Measurements from ENCODE around the gene MEOX1. TPM values are rescaled to one million over a fixed set of nuclear protein-coding genes. Genes with fewer than 3 reads are reported as not detected.

MEOX1 gene
- total RNA-seq, 4 donors from 2014 or later: 6.9 to 24.3 (median 14.0) TPM

DNA sequence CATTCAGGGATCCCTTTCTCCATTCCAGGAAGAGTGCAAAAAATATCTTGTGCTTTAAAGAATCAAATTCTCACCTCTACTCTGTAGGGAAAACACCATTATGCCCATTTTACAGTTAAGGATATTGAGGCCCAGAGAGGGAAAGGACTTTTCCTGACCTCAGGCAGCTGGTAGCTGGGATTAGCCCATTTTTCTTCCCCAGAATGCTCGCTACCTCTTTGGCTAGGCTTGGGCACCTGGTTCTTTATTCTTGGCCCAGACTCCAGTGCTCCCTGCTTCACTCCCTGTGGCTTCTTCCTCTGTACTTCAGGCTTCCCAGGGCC is 45.7 kb downstream of the MEOX1 start:
- intact Hi-C loops (cut with DNase I; ENCODE audit: low total_unique reads): no loop called here
- no peaks in the 10 kb centered on the region for H3K9me3 ChIP-seq
- no peaks in the 10 kb centered on the region for H3K27me3 ChIP-seq
- no peak for DNase-seq
- TF ChIP-seq, protein P1, sequence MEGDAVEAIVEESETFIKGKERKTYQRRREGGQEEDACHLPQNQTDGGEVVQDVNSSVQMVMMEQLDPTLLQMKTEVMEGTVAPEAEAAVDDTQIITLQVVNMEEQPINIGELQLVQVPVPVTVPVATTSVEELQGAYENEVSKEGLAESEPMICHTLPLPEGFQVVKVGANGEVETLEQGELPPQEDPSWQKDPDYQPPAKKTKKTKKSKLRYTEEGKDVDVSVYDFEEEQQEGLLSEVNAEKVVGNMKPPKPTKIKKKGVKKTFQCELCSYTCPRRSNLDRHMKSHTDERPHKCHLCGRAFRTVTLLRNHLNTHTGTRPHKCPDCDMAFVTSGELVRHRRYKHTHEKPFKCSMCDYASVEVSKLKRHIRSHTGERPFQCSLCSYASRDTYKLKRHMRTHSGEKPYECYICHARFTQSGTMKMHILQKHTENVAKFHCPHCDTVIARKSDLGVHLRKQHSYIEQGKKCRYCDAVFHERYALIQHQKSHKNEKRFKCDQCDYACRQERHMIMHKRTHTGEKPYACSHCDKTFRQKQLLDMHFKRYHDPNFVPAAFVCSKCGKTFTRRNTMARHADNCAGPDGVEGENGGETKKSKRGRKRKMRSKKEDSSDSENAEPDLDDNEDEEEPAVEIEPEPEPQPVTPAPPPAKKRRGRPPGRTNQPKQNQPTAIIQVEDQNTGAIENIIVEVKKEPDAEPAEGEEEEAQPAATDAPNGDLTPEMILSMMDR (IDR thresholded peaks at IDR 0.05): no peak
- no peak for TF ChIP-seq POLR2A (IDR thresholded peaks at IDR 0.05)
- H3K4me1 ChIP-seq: no peaks in the 10 kb centered on the region
- no peak overlapping the region for H3K27ac ChIP-seq
- no peaks in the 10 kb centered on the region for H3K36me3 ChIP-seq
- H3K4me3 ChIP-seq: no peak overlapping the region

DNA sequence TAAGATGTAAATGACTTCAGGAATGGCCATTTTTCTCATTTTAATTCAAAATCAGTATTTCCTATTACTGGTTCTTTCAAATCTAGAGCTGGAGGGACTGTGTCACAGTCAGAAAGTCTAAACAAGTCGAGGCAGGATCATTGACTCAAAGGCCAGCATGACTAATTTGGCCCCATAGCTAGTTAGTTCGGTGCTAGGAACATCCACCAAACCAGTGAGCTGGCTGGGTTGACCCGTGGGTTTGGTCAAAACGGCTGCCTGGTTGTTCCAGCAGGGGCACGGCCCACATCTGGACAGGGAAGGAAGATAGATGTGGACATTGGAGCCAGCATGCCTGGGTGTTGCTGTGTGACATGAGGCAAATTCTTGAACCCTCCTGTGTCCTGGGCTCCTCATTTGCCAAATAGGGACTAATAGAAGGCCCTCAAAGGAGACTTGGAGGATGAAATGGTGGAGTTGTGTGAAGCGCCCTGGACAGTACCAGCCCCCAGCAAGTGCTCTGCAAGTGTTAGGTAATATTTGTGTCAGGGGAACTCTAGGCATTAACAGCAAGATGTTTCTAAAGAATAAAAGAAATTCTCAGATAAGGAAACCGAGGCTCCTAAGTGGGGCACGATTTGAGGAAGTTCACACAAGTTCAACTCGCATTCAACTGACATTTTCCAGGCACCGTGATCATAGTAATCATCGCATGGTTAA is 46.2 kb downstream of the MEOX1 start:
- TF ChIP-seq, protein P1 (IDR thresholded peaks at IDR 0.05): no peak
- TF ChIP-seq POLR2A (IDR thresholded peaks at IDR 0.05): no peak
- intact Hi-C loops (cut with DNase I; ENCODE audit: low total_unique reads): no loop called here
- H3K36me3 ChIP-seq: no peaks in the 10 kb centered on the region
- H3K4me3 ChIP-seq: no peak overlapping the region
- no peaks in the 10 kb centered on the region for H3K27me3 ChIP-seq
- no peaks in the 10 kb centered on the region for H3K9me3 ChIP-seq
- H3K4me1 ChIP-seq: no peaks in the 10 kb centered on the region
- H3K27ac ChIP-seq: no peak overlapping the region
- DNase-seq: no peak

DNA sequence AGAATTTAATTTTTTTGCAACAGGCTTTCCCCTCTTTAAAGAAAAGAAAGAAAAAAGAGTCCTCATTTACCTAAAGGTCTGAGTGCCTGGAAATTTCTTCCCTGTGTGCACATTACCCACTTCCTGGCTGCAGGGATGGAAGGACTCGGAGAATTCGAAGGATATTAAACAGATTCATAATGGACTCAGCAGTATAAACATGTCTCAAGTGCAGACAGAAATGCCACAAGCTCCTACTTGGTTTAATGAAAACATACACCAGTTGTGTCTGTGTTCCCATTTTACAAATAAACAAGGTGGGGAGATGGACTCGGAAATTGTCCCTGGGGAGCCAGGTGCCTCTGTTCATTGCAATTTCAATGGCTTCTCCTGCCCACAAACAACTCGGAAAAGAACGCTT is 47.2 kb downstream of the MEOX1 start:
- no peak for TF ChIP-seq POLR2A (IDR thresholded peaks at IDR 0.05)
- TF ChIP-seq, protein P1 (IDR thresholded peaks at IDR 0.05): no peak
- DNase-seq: no peak
- intact Hi-C loops (cut with DNase I; ENCODE audit: low total_unique reads): no loop called here
- Histone ChIP-seq H3K4me3 (no peak overlapping the region), H3K36me3 (no peaks in the 10 kb centered on the region), H3K27ac (no peak overlapping the region), H3K4me1 (no peaks in the 10 kb centered on the region), H3K27me3 (no peaks in the 10 kb centered on the region), H3K9me3 (no peaks in the 10 kb centered on the region)

DNA sequence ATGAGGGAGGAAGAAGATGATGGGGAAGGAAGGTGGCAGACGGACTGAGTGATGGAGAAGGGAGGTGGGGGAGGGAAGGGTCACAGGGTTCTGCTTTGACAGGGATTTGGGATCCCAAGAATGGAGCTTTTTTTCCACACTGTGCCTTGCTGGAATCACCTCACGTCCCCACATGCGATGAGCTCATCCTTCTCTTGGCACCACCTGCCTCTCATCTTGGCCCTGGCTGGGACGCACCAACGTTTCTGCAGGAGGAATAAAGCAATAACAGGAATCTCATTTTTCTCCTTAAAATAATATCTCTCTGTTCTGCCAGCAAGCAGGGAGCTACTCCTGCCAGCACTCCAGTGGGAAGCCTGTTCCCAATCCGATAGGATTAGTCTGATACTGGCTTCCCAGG is 47.8 kb downstream of the MEOX1 start:
- no peak for DNase-seq
- no peaks in the 10 kb centered on the region for H3K27me3 ChIP-seq
- H3K36me3 ChIP-seq: no peaks in the 10 kb centered on the region
- no peak overlapping the region for H3K4me3 ChIP-seq
- H3K9me3 ChIP-seq: no peaks in the 10 kb centered on the region
- no peak overlapping the region for H3K27ac ChIP-seq
- no peaks in the 10 kb centered on the region for H3K4me1 ChIP-seq
- TF ChIP-seq, protein P1 (IDR thresholded peaks at IDR 0.05): no peak
- TF ChIP-seq POLR2A (IDR thresholded peaks at IDR 0.05): no peak
- intact Hi-C loops (cut with DNase I; ENCODE audit: low total_unique reads): no loop called here

DNA sequence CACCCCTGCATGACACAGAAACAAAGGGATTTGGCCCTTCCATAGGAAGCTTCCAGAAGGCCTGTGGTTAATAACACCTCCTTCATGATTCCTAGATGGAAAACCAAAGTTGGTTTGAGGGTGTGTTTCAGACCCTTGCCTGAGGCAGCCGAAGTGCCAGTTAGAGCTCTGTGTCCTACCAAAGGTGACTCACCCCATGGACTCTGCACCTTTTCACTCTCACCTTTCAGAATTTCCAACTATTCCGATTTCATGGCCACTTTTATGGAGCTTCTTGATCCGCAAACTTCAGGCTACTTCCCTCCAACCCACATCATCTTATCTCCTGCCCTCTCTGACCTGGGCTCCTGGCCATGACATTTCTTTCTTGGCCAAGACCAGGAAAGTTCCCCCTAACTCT is 49.2 kb downstream of the MEOX1 start:
- TF ChIP-seq, protein P1 (IDR thresholded peaks at IDR 0.05): no peak
- TF ChIP-seq POLR2A (IDR thresholded peaks at IDR 0.05): no peak
- intact Hi-C loops (cut with DNase I; ENCODE audit: low total_unique reads): no loop called here
- no peaks in the 10 kb centered on the region for H3K4me1 ChIP-seq

More for the DNA sequence above, 49.2 kb downstream of the MEOX1 start:
- H3K27me3 ChIP-seq: no peaks in the 10 kb centered on the region
- H3K36me3 ChIP-seq: no peaks in the 10 kb centered on the region
- H3K9me3 ChIP-seq: no peaks in the 10 kb centered on the region
- H3K27ac ChIP-seq: no peak overlapping the region
- H3K4me3 ChIP-seq: no peak overlapping the region
- DNase-seq: no peak
